Vagina (tissue), 2 donors: Measurements from ENCODE around the gene GBP4. TPM values are rescaled to one million over a fixed set of nuclear protein-coding genes. Genes with fewer than 3 reads are reported as not detected.

ENCODE experiments used
- DNase-seq, 2 donors: peaks; one replicate each; pipeline ENCODE4 v3.0.0-alpha.2; 2017; ENCODE audit errors: extremely low spot score in 2 of 2
- H3K27ac ChIP-seq: fragments of 200-600 bp; sonication (generic); one replicate; pipeline ENCODE4 v1.5.1; 2019
- H3K27me3 ChIP-seq: fragments of 200-600 bp; sonication (generic); one replicate; pipeline ENCODE4 v1.5.1; 2019
- H3K36me3 ChIP-seq, 2 donors: fragments of 200-600 bp; sonication (generic); one replicate each; pipeline ENCODE4 v1.5.1; 2017 to 2019
- H3K4me1 ChIP-seq: fragments of 200-600 bp; sonication (generic); one replicate; pipeline ENCODE4 v1.5.1; 2019
- H3K4me3 ChIP-seq, 2 donors: fragments of 200-600 bp; sonication (generic); 1 replicate in 1 of 2; 2 replicates in 1 of 2; pipeline ENCODE4 v1.5.1; 2016 to 2019
- H3K9me3 ChIP-seq: fragments of 200-600 bp; sonication (generic); one replicate; pipeline ENCODE4 v1.5.1; 2019
- CTCF ChIP-seq, 3 experiments: fragments of 450-650 bp in 2 of 3; fragments of 200-600 bp in 1 of 3; sonication (generic) in 1 of 3; IDR thresholded peaks; one replicate each; pipeline ENCODE4 v1.5.1; 2017 to 2019; ENCODE audit warnings: antibody characterized with exemption in 3 of 3, mild to moderate bottlenecking in 2 of 3, moderate library complexity in 2 of 3
- POLR2A ChIP-seq, 2 donors: fragments of 450-650 bp; IDR thresholded peaks; one replicate each; pipeline ENCODE4 v1.6.1; 2017; ENCODE audit warnings: antibody characterized with exemption in 2 of 2, mild to moderate bottlenecking in 2 of 2, moderate library complexity in 2 of 2
- POLR2AphosphoS5 ChIP-seq, 2 donors: sonication (generic); formaldehyde crosslinking; IDR thresholded peaks; one replicate each; pipeline ENCODE4 v1.9.0; 2017; ENCODE audit warnings: antibody characterized with exemption in 2 of 2, mild to moderate bottlenecking in 2 of 2, low read depth in 1 of 2; ENCODE audit not compliant: insufficient read depth in 1 of 2
- intact Hi-C: fragments of 100-400 bp; cut with DNase I; formaldehyde crosslinking; loops from one replicate; pipeline ENCODE4 v1.15.1; 2023
- total RNA-seq: library from RNA; depleted of rRNA; stranded (reverse); fragments of >200 nt; gene quantifications from one replicate; pipeline ENCODE4 v1.2.3, GENCODE V29; 2016

Gene GBP4
- total RNA-seq, 1 donor from 2014 or later, result 8.3 TPM

- no peak for DNase-seq
- TF ChIP-seq POLR2AphosphoS5 (IDR thresholded peaks at IDR 0.05; ENCODE audit: insufficient read depth in 1 of 2, low read depth in 1 of 2) (no peak), POLR2A (IDR thresholded peaks at IDR 0.05) (no peak), CTCF (IDR thresholded peaks at IDR 0.05) (no peak)
- no peaks in the 10 kb centered on the region for H3K9me3 ChIP-seq
- peak overlapping the region; percentile 88 for H3K27ac ChIP-seq
- H3K27me3 ChIP-seq, result no peaks in the 10 kb centered on the region
- intact Hi-C loops, result no loop called here
- no peaks in the 10 kb centered on the region for H3K36me3 ChIP-seq
- peaks cover 15% of the 10 kb centered on the region for H3K4me1 ChIP-seq
- H3K4me3 ChIP-seq, result peak overlapping the region; percentile 51 to 55
Observed at GRCh38 chr1:89199525-89200031, 836 bp upstream of the GBP4 start.

GRCh38 chr1:89198081-89198480 lies 661 bp downstream of the GBP4 start:
- peaks cover 15% of the 10 kb centered on the region for H3K4me1 ChIP-seq
- H3K36me3 ChIP-seq, result no peaks in the 10 kb centered on the region
- intact Hi-C loops, result no loop called here
- peak overlapping the region; percentile 88 for H3K27ac ChIP-seq
- TF ChIP-seq CTCF (IDR thresholded peaks at IDR 0.05), result no peak
- TF ChIP-seq POLR2AphosphoS5 (IDR thresholded peaks at IDR 0.05; ENCODE audit: insufficient read depth in 1 of 2, low read depth in 1 of 2), result no peak
- TF ChIP-seq POLR2A (IDR thresholded peaks at IDR 0.05), result no peak
- no peaks in the 10 kb centered on the region for H3K9me3 ChIP-seq
- H3K4me3 ChIP-seq, result peak overlapping the region; percentile 51 to 55
- no peak for DNase-seq
- H3K27me3 ChIP-seq, result no peaks in the 10 kb centered on the region

- H3K27ac ChIP-seq, result no peak overlapping the region
- H3K27me3 ChIP-seq, result no peaks in the 10 kb centered on the region
- no peak for DNase-seq
- no peak overlapping the region for H3K4me3 ChIP-seq
- TF ChIP-seq POLR2AphosphoS5 (IDR thresholded peaks at IDR 0.05; ENCODE audit: insufficient read depth in 1 of 2, low read depth in 1 of 2) (no peak), CTCF (IDR thresholded peaks at IDR 0.05) (no peak), POLR2A (IDR thresholded peaks at IDR 0.05) (no peak)
- intact Hi-C loops, result no loop called here
- H3K9me3 ChIP-seq, result no peaks in the 10 kb centered on the region
- H3K36me3 ChIP-seq, result no peaks in the 10 kb centered on the region
- peaks cover 6% of the 10 kb centered on the region for H3K4me1 ChIP-seq
Observed at GRCh38 chr1:89195476-89195875, 3.3 kb downstream of the GBP4 start.

- no peak for DNase-seq
- H3K9me3 ChIP-seq, result no peaks in the 10 kb centered on the region
- no peaks in the 10 kb centered on the region for H3K36me3 ChIP-seq
- H3K27ac ChIP-seq, result no peak overlapping the region
- TF ChIP-seq POLR2A (IDR thresholded peaks at IDR 0.05) (no peak), CTCF (IDR thresholded peaks at IDR 0.05) (no peak), POLR2AphosphoS5 (IDR thresholded peaks at IDR 0.05; ENCODE audit: insufficient read depth in 1 of 2, low read depth in 1 of 2) (no peak)
- intact Hi-C loops, result no loop called here
- no peak overlapping the region for H3K4me3 ChIP-seq
- no peaks in the 10 kb centered on the region for H3K27me3 ChIP-seq
- H3K4me1 ChIP-seq, result no peaks in the 10 kb centered on the region
Observed at GRCh38 chr1:89191314-89191713, 7.4 kb downstream of the GBP4 start.

- TF ChIP-seq POLR2A (IDR thresholded peaks at IDR 0.05), result no peak
- TF ChIP-seq POLR2AphosphoS5 (IDR thresholded peaks at IDR 0.05; ENCODE audit: insufficient read depth in 1 of 2, low read depth in 1 of 2), result no peak
- no peak for TF ChIP-seq CTCF (IDR thresholded peaks at IDR 0.05)
- H3K27ac ChIP-seq, result no peak overlapping the region
- H3K4me3 ChIP-seq, result no peak overlapping the region
- no peak for DNase-seq
- intact Hi-C loops, result no loop called here
- no peaks in the 10 kb centered on the region for H3K9me3 ChIP-seq
- H3K36me3 ChIP-seq, result no peaks in the 10 kb centered on the region
- no peaks in the 10 kb centered on the region for H3K27me3 ChIP-seq
- no peaks in the 10 kb centered on the region for H3K4me1 ChIP-seq
Observed at GRCh38 chr1:89190017-89190416, 8.7 kb downstream of the GBP4 start.
